GM12872 (cell line): ENCODE measurements around the gene FYB1.
A peak's percentile ranks its signal among the peaks of the same experiment; 100 is the strongest.

Source experiments
- CTCF ChIP-seq: IDR thresholded peaks from 3 replicates; pipeline ENCODE4 v1.5.1; 2011; ENCODE audit warnings: low read depth, mild to moderate bottlenecking, low read length, moderate library complexity; ENCODE audit not compliant: insufficient read depth

The FYB1 gene

GRCh38 chr5:39076757-39077728 is 142.3 kb downstream of the FYB1 start:
- TF ChIP-seq CTCF: no peak

GRCh38 chr5:39076101-39076756 is 143.1 kb downstream of the FYB1 start:
- TF ChIP-seq CTCF: no peak

GRCh38 chr5:39074017-39074814 is 145.1 kb downstream of the FYB1 start, which contains the start of gene RICTOR:
TSS of gene RICTOR (minus strand) at chr5:39074399. CDS start at chr5:39074377, 22 bp downstream.
- no peak for TF ChIP-seq CTCF

- no peak for TF ChIP-seq CTCF
Measured at GRCh38 chr5:39073767-39074016, 145.7 kb downstream of the FYB1 start.

GRCh38 chr5:39072925-39073766 is 146.2 kb downstream of the FYB1 start:
- 0 out of 3 replicates have a peak, but pooled peaks have one; percentile 4 for TF ChIP-seq CTCF

- TF ChIP-seq CTCF: no peak
Measured at GRCh38 chr5:39068099-39068498, 151.3 kb downstream of the FYB1 start.

GRCh38 chr5:39064450-39064849 is 154.9 kb downstream of the FYB1 start:
- TF ChIP-seq CTCF: no peak
